HG03060 (cell line): ENCODE data around the gene CFAP157.

Source experiments
- ATAC-seq: cut with Tn5 transposase; IDR thresholded peaks from one replicate; pipeline ENCODE4 v1.9.1; 2021; ENCODE audit warnings: low read depth, moderate number of reproducible peaks; ENCODE audit not compliant: unreplicated experiment

CFAP157 gene

DNA sequence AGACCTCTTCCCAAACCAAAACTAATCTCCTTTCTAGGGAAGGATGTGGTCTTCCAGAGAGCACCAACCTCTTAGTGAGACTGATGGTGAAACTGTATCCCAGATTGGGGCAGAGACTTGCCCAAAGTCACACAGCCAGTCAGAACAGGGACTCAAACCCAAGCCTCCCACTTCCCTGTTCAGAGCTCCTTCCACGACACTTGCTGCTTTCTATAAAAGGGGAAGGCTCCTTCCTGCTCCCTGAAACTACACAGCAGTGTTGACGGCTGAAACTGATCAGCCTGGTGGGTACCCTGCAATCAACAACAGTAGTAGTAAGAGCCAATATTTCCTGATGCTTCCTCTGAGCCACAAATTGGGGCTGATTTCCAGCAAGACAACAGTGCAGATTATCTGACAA lies 26.8 kb downstream of the CFAP157 start:
- ATAC-seq = no peak

GRCh38 chr9:127734247-127734746 lies 27.5 kb downstream of the CFAP157 start:
- ATAC-seq = no peak

GRCh38 chr9:127734747-127735529 lies 28.1 kb downstream of the CFAP157 start, which contains the start of gene TOR2A:
TSS of gene TOR2A (minus strand) at chr9:127735294. CDS start at chr9:127735270, 24 bp downstream.
- peak; percentile 66 for ATAC-seq

- no peak for ATAC-seq
Measured at GRCh38 chr9:127735530-127736185, 28.9 kb downstream of the CFAP157 start.

GRCh38 chr9:127738666-127739065 lies 31.9 kb downstream of the CFAP157 start:
- no peak for ATAC-seq

DNA sequence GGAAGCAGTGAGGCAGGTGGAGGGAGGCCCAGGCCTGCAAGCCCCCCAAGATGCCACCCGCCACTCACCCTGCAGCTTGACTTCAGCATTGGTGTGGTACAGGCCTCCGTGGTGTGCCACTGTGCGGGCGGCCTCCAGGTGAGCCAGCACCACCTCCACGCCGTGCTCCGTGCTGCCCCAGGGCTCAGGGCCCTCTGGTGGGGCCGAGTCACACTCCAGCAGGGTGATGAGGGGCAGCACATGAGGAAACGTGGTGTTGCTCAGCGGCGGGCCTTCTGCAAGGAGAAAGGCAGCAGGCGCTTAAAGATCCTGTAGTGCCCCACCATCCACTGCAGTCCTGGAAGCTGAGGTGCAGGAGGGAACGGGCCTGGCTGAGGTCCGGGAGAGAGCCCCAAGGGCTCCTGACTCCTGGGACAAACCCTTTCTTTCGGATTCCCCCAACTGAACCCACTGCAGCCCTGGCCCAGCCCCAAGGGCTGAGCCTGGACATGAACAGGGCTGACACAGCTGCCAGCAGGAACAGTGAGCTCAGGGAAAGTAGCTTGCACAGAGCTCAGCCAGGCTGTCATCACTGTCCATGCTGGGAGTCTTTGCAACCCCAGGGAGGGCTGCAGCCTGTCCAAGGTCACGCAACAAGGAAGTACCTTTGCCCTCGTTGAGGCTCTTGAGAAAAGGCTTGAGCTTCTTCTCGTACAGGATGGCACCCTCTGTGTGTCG lies 33.0 kb downstream of the CFAP157 start:
- no peak for ATAC-seq

- ATAC-seq = no peak
Measured at GRCh38 chr9:127741831-127742434, 35.1 kb downstream of the CFAP157 start.

DNA sequence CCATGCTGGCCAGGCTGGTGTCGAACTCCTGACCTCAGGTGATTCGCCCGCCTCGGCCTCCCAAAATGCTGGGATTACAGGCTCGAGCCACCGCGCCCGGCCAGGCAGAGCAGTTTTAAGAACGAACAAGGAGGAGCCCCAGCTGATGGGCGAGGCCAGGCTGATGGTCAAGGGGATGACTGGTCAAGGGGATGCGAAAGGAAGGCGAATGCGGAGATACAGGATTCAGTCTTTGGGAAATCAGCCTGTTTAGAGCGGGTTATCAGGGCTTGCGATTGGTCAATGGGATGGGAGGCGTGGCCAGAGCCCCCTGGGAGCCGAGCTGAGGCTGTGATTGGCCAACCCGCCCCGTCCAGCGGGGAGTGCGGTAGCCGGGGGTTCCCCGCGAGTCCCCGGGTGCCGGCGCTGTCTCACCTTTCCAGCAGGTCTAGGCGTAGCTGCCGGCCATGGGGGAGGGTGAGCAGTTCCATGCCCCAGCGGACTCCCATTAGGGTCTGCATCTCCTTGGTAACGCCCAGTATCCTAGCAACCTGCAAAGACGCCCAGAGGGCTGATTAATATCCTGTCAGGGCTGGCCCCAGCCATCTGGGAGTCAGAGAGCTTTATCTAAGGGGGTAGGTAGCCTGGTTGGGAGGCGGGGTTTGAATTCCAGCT lies 35.8 kb downstream of the CFAP157 start:
- ATAC-seq = no peak

DNA sequence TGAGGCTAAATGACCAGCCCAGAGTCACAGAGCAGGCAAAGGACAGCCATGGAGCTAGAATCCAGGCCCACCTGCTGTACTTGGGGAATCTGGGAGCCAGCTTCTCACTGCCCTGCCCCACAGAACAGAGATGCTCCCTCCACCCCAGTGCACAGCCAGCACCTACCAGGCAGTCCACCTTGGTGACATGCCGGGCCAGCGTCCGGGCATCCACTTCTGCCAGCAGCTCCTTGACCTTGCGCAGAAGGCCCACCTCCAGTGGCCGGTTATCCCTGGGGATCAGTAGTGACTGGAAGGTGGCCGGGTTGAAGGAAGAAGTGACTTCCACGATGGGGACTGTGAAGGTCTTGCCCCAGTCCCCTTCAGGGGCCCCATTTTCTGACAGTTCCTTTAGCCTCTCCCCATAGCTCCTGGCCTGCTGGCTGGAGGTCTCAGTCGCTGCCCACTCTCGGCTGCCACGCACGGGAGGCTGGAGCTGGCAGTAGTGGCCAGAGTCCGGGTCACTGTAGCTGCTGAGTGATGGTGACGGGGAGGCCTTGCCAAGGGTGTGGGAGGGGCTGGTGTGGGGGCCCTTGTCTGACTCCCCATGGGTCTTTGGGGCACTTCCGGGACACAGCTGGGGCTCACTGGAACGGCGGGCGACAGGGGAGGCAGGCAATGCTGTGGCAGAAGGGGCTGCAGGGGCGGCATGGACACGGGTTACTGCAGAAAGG lies 37.8 kb downstream of the CFAP157 start:
- ATAC-seq = no peak

GRCh38 chr9:127746959-127747569 lies 40.3 kb downstream of the CFAP157 start:
- ATAC-seq = no peak

DNA sequence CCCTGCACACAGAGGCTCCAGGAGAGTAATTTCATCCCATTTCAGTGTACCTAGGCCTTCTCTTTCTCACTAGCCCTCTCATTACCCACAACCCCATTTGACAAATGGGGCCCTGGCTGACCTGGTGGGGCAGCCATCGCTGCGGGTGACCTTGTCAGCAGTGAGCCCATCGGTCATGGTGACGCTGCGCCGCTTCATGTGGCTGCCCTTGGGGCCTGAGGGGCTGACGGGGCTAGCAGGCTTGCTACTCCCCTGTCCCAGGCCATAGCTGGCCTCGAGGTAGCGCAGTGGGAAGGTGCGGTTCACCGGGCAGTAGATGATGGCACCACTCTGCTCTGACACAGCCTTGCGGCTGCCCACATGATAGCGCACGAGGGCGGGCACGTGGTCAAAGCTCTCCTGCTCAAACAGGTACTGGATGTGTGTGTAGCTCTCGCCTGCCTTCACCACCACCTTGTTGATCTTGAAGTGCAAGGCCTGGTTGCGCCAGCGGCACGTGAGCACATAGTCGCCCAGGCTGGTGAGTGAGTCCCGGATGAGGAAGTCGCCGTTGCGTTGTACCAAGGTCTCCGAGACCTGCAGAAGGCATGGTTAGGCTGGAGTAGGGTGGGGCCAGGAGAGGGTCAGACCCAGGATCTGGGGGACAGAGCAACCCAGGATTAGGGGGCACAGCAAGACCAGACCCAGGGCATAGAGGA lies 42.5 kb downstream of the CFAP157 start:
- ATAC-seq = no peak

GRCh38 chr9:127751269-127752054 lies 44.7 kb downstream of the CFAP157 start:
- no peak for ATAC-seq

- no peak for ATAC-seq
Measured at GRCh38 chr9:127753148-127753547, 46.4 kb downstream of the CFAP157 start.

- ATAC-seq = no peak
Measured at GRCh38 chr9:127753622-127754021, 46.8 kb downstream of the CFAP157 start.

DNA sequence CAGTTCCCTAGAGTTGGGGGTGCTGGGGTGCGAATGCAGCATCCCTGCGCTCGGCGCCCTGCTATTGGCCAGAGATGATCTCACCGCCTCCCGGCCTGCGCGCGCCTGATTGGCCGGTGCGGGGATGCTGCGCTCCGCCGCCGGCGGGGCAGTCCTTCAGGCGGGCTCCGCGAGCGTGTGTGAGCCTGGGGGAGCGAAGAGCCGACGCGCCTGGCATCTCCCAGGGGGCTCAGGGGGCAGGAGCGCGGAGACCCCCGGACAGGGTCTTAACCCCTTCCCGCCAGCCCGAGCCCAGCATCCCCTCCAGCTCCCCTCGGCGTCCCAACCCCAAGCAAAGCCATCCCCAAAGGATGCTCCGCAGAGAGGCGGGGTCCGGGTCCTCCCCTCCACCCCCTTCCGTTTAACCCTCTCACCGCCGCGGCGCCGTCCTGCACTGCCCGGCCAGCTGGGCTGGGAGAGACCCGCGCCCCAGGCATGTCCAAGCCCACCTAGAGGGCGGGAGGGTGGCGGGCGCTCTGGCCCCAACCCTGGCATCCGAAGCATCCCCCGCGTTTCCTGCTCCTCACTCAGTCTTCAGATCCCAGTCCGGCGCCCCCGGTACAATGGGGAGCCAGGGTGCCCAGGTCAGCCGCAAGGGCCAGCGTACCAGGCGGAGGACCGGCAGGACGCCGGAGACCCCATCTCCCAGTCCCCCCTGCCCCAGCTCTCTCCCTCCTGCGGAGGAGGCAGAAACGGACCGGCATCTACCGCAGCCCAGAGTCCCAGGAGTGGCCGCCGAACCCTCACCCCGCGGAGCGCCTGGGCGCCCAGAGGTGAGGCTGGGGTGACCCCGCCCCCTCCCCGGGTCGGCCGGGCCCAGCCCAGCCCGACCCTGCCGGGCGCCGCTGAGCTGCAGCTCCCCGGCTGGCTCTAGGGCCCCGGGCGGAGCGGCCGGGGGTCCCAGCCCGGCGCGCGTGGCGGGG lies 47.6 kb downstream of the CFAP157 start:
- ATAC-seq = no peak
